ENCODE data around the gene MPC2. TPM values are rescaled to one million over a fixed set of nuclear protein-coding genes. Genes with fewer than 3 reads are reported as not detected.

Gene MPC2
- total RNA-seq, 1 donor from 2014 or later: 40.5 TPM

GRCh38 chr1:167881786-167882185 is 55.1 kb downstream of the MPC2 start:
- no peak for ATAC-seq
- no peak overlapping the region for H3K27ac ChIP-seq
- no peak overlapping the region for H3K4me3 ChIP-seq
- no peaks in the 10 kb centered on the region for H3K9me3 ChIP-seq
- H3K4me1 ChIP-seq: no peaks in the 10 kb centered on the region
- no peaks in the 10 kb centered on the region for H3K27me3 ChIP-seq
- TF ChIP-seq CTCF (IDR thresholded peaks at IDR 0.05): no peak
- intact Hi-C loops (cut with DNase I): no loop called here
- no peaks in the 10 kb centered on the region for H3K36me3 ChIP-seq
- no peak for DNase-seq

DNA sequence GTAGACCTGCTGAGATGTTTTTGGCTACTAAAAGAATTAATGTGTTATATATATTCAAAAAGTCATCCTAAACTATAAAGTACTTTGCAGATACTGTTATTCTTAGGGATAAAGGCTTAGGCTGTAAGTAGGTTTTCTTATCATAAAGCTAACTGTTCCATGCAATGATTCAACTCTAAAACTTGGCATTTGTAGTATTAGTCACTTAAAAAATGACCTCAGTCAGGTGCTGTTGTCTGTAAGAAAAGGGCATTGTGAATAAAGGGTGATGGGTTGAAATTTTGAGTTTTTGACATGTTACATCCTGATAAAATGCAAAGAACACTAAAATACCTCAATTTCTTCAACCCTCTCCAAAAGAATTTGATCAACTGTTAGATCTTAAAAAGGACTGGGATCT is 55.8 kb downstream of the MPC2 start:
- H3K4me1 ChIP-seq: no peaks in the 10 kb centered on the region
- no peak for ATAC-seq
- DNase-seq: no peak
- H3K4me3 ChIP-seq: no peak overlapping the region
- TF ChIP-seq CTCF (IDR thresholded peaks at IDR 0.05): no peak
- H3K27me3 ChIP-seq: no peaks in the 10 kb centered on the region
- no peak overlapping the region for H3K27ac ChIP-seq
- intact Hi-C loops (cut with DNase I): no loop called here
- H3K9me3 ChIP-seq: no peaks in the 10 kb centered on the region
- H3K36me3 ChIP-seq: no peaks in the 10 kb centered on the region

DNA sequence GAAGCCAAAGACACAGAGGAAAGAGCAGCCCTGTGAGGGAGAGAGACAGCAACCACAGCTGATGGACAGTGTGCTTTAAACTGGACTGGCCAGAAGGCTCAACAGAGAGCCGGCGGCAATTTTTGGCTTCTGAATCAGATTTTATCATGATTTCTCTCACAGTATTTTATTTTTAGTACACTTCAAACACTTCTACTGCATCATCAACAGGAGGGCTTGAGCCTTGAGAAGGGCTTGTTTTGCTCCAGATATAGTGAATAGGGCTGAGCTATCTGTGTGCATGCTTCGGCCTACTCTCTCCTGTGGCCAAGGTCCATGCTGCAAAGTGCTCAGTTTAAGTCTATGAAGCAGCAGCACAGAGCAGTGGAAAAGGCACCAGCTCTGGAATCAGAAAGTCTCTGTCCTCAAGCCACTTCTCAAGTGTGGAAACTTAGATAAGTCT is 56.3 kb downstream of the MPC2 start:
- no peaks in the 10 kb centered on the region for H3K36me3 ChIP-seq
- no peak for TF ChIP-seq CTCF (IDR thresholded peaks at IDR 0.05)
- H3K27me3 ChIP-seq: no peaks in the 10 kb centered on the region
- H3K4me1 ChIP-seq: no peaks in the 10 kb centered on the region
- DNase-seq: no peak
- no peaks in the 10 kb centered on the region for H3K9me3 ChIP-seq
- no peak overlapping the region for H3K27ac ChIP-seq
- no peak for ATAC-seq
- intact Hi-C loops (cut with DNase I): no loop called here
- no peak overlapping the region for H3K4me3 ChIP-seq

DNA sequence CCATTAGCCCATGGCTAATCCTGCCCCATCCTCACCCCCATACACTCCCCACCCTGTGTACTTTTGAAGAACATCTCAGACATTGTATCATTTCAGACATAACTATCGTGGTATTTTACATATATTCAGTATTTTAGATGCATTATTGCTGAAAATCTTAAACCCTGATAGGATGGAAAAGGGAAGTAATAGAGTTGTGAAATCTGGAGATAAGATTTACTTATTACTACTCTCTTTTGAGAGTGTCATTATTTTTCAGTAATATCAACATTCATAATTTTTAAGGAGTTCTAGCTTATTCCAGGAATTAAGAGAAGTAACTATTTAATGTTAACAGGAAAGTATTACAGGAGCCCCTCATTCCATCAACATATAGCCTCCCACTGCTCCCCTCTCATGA is 57.4 kb downstream of the MPC2 start:
- no peak overlapping the region for H3K27ac ChIP-seq
- DNase-seq (no peak), ATAC-seq (no peak)

GRCh38 chr1:167878372-167879160 is 58.3 kb downstream of the MPC2 start:
- Histone ChIP-seq H3K9me3 (no peaks in the 10 kb centered on the region), H3K27me3 (no peaks in the 10 kb centered on the region), H3K36me3 (no peaks in the 10 kb centered on the region), H3K4me1 (no peaks in the 10 kb centered on the region), H3K27ac (no peak overlapping the region), H3K4me3 (no peak overlapping the region)
- ATAC-seq: peak; percentile 19
- intact Hi-C loops (cut with DNase I): no loop called here
- no peak for DNase-seq
- no peak for TF ChIP-seq CTCF (IDR thresholded peaks at IDR 0.05)

More for the DNA sequence above, 57.4 kb downstream of the MPC2 start:
- no peaks in the 10 kb centered on the region for H3K4me1 ChIP-seq
- H3K4me3 ChIP-seq: no peak overlapping the region
- H3K9me3 ChIP-seq: no peaks in the 10 kb centered on the region
- no peak for TF ChIP-seq CTCF (IDR thresholded peaks at IDR 0.05)
- intact Hi-C loops (cut with DNase I): no loop called here
- H3K27me3 ChIP-seq: no peaks in the 10 kb centered on the region
- H3K36me3 ChIP-seq: no peaks in the 10 kb centered on the region

All from upper lobe of right lung (tissue), 1 donor.